GM21529 (cell line): ENCODE data around the gene FARSA.
"Not testable (repeated sequence)": the region's sequence is repeated elsewhere in the genome, so short reads cannot be mapped to it uniquely, and the experiment has no call there.

Experiments used
- ATAC-seq: cut with Tn5 transposase; IDR thresholded peaks from one replicate; pipeline ENCODE4 v1.9.1; 2021; ENCODE audit not compliant: unreplicated experiment

Gene FARSA

GRCh38 chr19:12933287-12934072, at the start of gene FARSA:
FARSA (minus strand) TSS chr19:12933711; CDS start chr19:12933696, 15 bp downstream.
- ATAC-seq: peak; percentile 42

DNA sequence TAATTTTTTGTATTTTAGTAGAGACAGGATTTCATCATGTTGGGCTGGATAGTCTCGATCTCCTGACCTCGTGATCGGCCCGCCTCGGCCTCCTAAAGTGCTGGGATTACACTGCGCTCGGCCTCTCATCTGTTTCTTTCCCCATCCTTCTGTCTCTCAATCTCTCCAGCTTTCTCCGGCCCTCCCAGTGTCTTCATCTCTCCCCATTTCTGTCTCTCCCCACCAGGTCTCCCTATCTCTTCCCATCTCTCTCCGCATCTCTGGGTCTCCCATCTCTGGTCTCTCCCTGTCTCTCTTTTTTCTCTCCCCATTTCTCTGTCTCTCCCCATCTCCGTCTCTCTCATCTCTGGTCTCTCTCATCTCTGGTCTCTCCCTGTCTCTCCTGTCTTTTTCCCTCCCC, 49.6 kb upstream of the FARSA start:
- no peak for ATAC-seq

DNA sequence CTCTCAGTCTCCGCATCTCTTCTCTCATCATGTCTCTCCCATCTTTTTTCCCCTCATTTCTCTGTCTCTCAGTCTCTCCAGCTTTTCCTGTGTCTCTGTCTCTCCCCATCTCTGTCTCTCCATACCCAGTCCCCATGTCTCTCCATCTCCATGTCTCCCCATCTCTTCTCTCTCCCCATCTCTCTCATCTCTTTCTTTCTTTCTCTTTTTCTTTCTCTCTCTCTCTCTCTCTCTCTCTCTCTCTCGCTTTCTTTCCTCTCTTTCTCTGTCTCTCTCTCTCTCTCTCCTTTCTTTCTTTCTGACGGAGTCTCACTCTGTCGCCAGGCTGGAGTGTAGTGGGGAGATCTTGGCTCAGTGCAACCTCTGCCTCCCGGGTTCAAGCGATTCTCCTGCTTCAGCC, 49.1 kb upstream of the FARSA start:
- no peak for ATAC-seq

GRCh38 chr19:12979974-12980373, 46.5 kb upstream of the FARSA start:
- no peak for ATAC-seq

- ATAC-seq: not testable (repeated sequence)
Observed at GRCh38 chr19:12976109-12976508, 42.6 kb upstream of the FARSA start.

- no peak for ATAC-seq
Observed at GRCh38 chr19:12975221-12975741, 41.8 kb upstream of the FARSA start.

- ATAC-seq: no peak
Observed at GRCh38 chr19:12974301-12975220, 41.0 kb upstream of the FARSA start.

DNA sequence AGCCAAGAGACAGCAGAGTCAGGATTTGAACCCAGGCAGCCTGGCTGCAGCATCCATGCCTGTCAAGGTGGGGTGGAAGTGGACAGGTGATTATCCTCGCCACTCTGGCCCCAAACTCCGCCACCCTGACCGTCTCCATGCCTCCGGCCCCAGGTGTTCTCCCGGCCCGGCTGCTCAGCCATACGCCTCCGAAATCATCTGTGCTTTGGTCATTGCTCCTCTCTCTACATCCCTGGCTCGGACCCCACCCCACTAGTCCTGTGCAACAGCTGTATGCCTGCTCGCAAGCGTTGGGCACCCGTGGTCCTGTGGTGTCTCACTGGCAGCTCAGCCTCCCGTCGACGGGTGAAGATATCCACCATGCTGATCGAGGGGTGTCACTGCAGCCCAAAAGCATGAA, 39.7 kb upstream of the FARSA start:
- ATAC-seq: no peak

- ATAC-seq: no peak
Observed at GRCh38 chr19:12970070-12970820, 36.7 kb upstream of the FARSA start.

DNA sequence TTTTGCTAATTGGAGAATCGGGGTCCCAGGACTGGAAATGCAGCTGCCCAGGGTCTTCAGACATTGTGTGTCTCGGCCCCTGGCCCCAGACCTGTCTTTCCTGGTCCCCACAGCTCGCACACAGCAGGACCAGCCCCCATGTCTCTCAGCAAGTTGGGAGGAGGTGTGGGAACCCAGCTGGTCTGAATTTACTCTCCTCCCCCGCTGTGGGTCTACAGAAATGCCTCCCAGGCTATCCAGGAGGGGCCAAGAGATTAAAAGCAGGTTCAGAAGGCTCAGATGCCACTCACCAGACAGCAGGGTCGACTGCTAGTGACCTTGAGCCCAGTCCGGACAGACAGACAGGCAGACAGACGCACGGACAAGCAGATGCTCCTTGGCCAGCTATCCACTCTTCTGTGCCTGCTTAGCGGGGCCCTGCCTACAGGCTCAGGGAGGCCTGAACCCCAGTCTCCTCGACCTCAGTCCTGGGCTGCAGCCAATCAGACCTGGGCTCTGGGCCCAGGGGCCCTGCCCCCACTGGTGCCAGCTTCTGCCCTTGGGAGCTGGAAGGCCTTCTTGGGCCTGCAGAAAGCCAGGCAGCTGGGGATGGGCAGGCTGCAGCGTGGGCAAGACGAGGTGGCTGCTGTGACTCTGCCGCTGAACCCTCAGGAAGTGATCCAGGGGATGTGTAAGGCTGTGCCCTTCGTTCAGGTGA, 35.9 kb upstream of the FARSA start, which contains the start of gene DAND5:
DAND5 (plus strand) TSS at position 285 of the 697 bp plus-strand sequence; CDS start at position 370, 85 bp downstream.
- ATAC-seq: no peak

GRCh38 chr19:12967907-12968306, 34.4 kb upstream of the FARSA start:
- no peak for ATAC-seq

GRCh38 chr19:12965812-12966135, 32.3 kb upstream of the FARSA start:
- ATAC-seq: no peak

DNA sequence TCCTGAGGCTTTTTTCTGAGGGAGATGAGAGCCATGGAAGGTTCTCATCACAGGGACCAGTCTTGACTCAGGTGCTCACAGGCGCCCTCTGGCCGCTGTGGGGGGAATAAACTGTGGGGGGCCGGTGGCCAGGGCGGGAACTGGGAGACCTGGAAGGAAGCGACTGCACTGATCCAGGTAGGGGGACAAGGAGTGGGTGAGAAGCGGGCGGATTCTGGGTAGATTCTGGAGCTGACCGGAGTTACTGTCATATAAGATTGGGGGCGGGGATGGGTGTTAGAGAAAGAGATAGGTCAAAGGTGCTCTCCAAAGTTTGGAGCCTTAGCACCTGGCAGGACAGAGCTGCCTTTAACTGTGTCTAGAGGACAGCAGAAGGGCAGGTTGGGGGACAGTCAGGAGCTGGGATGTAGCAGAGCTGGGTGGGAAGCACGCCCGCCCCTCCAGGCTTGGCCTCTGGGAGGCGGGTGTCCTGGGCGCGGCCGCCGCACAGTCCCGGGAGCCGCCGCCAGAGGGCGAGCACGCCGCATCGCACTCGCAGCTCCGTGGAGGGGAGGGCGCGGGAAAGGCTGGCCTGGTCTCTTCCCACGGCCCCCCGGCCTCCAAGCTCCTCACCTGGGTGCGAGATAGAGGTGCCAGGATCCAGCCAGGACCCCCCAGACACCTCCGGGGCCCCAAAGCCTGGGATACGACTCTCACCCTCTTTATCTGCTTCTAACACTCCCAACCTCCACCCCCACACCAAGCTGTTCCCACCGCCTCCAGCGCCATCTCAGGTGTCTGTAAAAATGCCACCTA, 31.7 kb upstream of the FARSA start:
- no peak for ATAC-seq

DNA sequence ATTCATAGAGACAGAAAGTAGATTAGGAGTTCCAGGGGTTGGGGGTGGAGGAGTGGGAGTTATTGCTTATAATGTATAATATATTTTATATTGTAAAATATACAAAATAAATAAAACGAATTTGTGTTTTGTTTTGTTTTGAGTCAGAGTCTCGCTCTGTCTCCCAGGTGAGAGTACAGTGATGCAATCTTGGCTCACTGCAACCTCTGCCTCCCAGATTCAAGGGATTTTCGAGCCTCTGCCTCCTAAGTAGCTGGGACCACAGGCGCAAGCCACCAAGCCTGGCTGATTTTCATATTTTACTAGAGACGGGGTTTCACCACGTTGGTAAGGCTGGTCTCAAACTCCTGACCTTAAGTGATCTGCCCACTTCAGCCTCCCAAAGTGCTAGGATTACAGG, 26.0 kb upstream of the FARSA start:
- ATAC-seq: no peak

DNA sequence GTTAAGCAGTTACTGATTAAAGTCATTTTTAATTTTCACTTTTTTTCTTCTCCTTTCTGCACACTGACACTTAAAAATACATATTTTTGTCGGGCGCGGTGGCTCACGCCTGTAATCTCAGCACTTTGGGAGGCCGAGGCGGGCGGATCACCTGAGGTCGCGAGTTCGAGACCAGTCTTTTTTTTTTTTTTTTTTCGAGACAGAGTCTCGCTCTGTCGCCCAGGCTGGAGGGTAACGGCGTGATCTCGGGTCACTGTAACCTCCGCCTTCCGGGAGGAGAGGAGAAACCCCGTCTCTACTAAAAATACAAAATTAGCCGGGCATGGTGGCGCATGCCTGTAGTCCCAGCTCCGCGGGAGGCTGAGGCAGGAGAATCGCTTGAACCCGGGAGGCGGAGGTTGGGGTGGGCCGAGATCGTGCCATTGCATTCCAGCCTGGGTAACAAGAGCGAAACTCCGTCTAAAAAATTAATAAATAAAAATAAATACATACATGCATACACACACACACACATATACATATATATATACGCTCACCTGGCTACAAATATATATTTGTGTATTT, 24.0 kb upstream of the FARSA start:
- ATAC-seq: not testable (repeated sequence)

GRCh38 chr19:12956446-12957388, 23.2 kb upstream of the FARSA start, which contains the start of gene GADD45GIP1:
GADD45GIP1 (minus strand) TSS chr19:12957223; CDS start chr19:12957212, 11 bp downstream.
- peak; percentile 65 for ATAC-seq

- no peak for ATAC-seq
Observed at GRCh38 chr19:12955996-12956395, 22.5 kb upstream of the FARSA start.

DNA sequence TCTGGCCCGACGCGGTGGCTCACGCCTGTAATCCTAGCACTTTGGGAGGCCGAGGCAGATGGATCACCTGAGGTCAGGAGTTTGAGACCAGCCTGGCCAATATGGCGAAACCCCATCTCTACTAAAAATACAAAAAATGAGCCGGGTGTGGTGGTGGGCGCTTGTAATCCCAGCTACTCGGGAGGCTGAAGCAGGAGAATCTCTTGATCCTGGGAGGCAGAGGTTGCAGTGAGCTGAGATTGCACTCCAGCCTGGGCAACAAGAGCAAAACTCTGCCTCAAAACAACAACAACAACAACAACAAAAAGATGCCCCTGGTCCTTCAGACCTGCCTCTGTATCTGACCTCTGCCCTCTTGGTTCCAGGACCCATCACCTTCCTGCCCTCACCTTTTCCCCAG, 22.1 kb upstream of the FARSA start:
- not testable (repeated sequence) for ATAC-seq
